A549 (cell line): ENCODE results near the gene TCERG1. TPM values are rescaled to one million over a fixed set of nuclear protein-coding genes. Genes with fewer than 3 reads are reported as not detected.
A peak's percentile ranks its signal among the peaks of the same experiment; 100 is the strongest.

ENCODE experiments used
- ATAC-seq, 2 experiments: fragments of 200-7000 bp in 1 of 2; fragments of >200 bp in 1 of 2; cut with Nextera tagmentation in 1 of 2; cut with Tn5 transposase in 1 of 2; 3 replicates each; pipeline versions ENCODE4 v1.8.0 to v1.9.1; 2018 to 2020; ENCODE audit warnings: mild to moderate bottlenecking in 1 of 2, moderate library complexity in 1 of 2
- CTCF ChIA-PET: fragments of 300-600 bp; sonication (Branson Sonifier 250); formaldehyde crosslinking; extraction: SDS; loops from one replicate; lab custom pipeline; 2021; ENCODE audit warnings: antibody characterized with exemption, inconsistent platforms; lab: Yijun Ruan, JAX
- POLR2A ChIA-PET: fragments of 350-600 bp; formaldehyde crosslinking; extraction: SDS; loops from one replicate; lab custom pipeline; 2021; ENCODE audit warnings: antibody characterized with exemption, inconsistent platforms; lab: Yijun Ruan, JAX
- DNase-seq, 2 experiments: peaks; one replicate each; pipeline versions ENCODE4 v3.0.0 to v3.0.0-alpha.2; 2011 to 2016; ENCODE audit warnings: low read depth in 1 of 2, low spot score in 1 of 2
- FAIRE-seq: peaks from 2 replicates; lab custom pipeline; 2011; peaks lifted over from hg19 to GRCh38; lab: Jason Lieb, UNC
- H3K27ac ChIP-seq, 2 experiments: fragments of >200 bp; sonication (Bioruptor Twin); formaldehyde crosslinking; 3 replicates each; pipeline ENCODE4 v1.5.1; 2016 to 2017
- H3K4me1 ChIP-seq: fragments of >200 bp; sonication (Bioruptor Twin); formaldehyde crosslinking; 3 replicates; pipeline ENCODE4 v1.6.1; 2016
- H3K4me2 ChIP-seq: fragments of >200 bp; sonication (Bioruptor Twin); formaldehyde crosslinking; 3 replicates; pipeline ENCODE4 v1.6.1; 2016
- H3K4me3 ChIP-seq: fragments of >200 bp; sonication (Bioruptor Twin); formaldehyde crosslinking; 3 replicates; pipeline ENCODE4 v1.5.1; 2016
- H3K9me3 ChIP-seq: fragments of >200 bp; sonication (Bioruptor Twin); formaldehyde crosslinking; 3 replicates; pipeline ENCODE4 v1.6.1; 2016
- CEBPB ChIP-seq, 2 experiments: fragments of >200 bp in 1 of 2; sonication (Bioruptor Twin) in 1 of 2; formaldehyde crosslinking in 1 of 2; IDR thresholded peaks; 2 replicates each; pipeline ENCODE4 v1.6.1; 2012 to 2016
- CHD2 ChIP-seq: fragments of 150-350 bp; IDR thresholded peaks from 2 replicates; pipeline ENCODE4 v1.6.1; 2014; ENCODE audit warnings: low read length; ENCODE audit not compliant: partially characterized antibody
- CTCF ChIP-seq: fragments of >200 bp; sonication (Bioruptor Twin); formaldehyde crosslinking; IDR thresholded peaks from 3 replicates; pipeline ENCODE4 v1.5.1; 2016
- FOSB ChIP-seq: fragments of 250-450 bp; sonication (Bioruptor Pico); IDR thresholded peaks from 2 replicates; pipeline ENCODE4 v1.5.0; 2020; ENCODE audit warnings: mild to moderate bottlenecking, moderate library complexity
- FOSL2 ChIP-seq, 2 experiments: fragments of 450-650 bp in 1 of 2; fragments of >200 bp in 1 of 2; sonication (Bioruptor Twin) in 1 of 2; formaldehyde crosslinking; IDR thresholded peaks; 2 replicates each; pipeline versions ENCODE4 v1.5.0 to v1.6.1; 2016 to 2020; ENCODE audit warnings: mild to moderate bottlenecking in 1 of 2, moderate library complexity in 1 of 2
- HMGXB4 ChIP-seq: fragments of 250-450 bp; sonication (Bioruptor Pico); IDR thresholded peaks from 2 replicates; pipeline ENCODE4 v1.5.0; 2021; ENCODE audit warnings: mild to moderate bottlenecking, moderate library complexity, borderline replicate concordance
- HOXB13 ChIP-seq: fragments of 250-450 bp; sonication (Bioruptor Pico); IDR thresholded peaks from 2 replicates; pipeline ENCODE4 v1.5.0; 2020; ENCODE audit warnings: low read depth, mild to moderate bottlenecking, moderate library complexity
- HOXB5 ChIP-seq: fragments of 250-450 bp; sonication (Bioruptor Pico); IDR thresholded peaks from 2 replicates; pipeline ENCODE4 v1.5.0; 2020; ENCODE audit warnings: mild to moderate bottlenecking, moderate library complexity
- KDM5A ChIP-seq: fragments of 200-600 bp; sonication (generic); IDR thresholded peaks from 2 replicates; pipeline ENCODE4 v1.6.1; 2016; ENCODE audit warnings: antibody characterized with exemption, mild to moderate bottlenecking
- MAFK ChIP-seq: fragments of 450-650 bp; IDR thresholded peaks from 2 replicates; pipeline ENCODE4 v1.6.1; 2014; ENCODE audit not compliant: partially characterized antibody
- MYC ChIP-seq: IDR thresholded peaks from 2 replicates; pipeline ENCODE4 v1.6.1; 2012; ENCODE audit warnings: mild to moderate bottlenecking, inconsistent platforms, low read length, improper control_type of control experiment, borderline replicate concordance
- NFE2L2 ChIP-seq: fragments of 150-350 bp; conservative IDR thresholded peaks from 2 replicates; pipeline ENCODE4 v1.6.1; 2014; ENCODE audit warnings: low read length
- PBX3 ChIP-seq: IDR thresholded peaks from 2 replicates; pipeline ENCODE4 v1.6.1; 2012
- POLR2AphosphoS2 ChIP-seq: conservative IDR thresholded peaks from 2 replicates; pipeline ENCODE4 v1.6.1; 2012; ENCODE audit warnings: low read length, improper control_type of control experiment, inconsistent platforms
- SMC3 ChIP-seq: fragments of >200 bp; sonication (Bioruptor Twin); formaldehyde crosslinking; IDR thresholded peaks from 3 replicates; pipeline ENCODE4 v1.6.1; 2018; ENCODE audit warnings: inconsistent platforms
- TP53 ChIP-seq: fragments of 250-450 bp; sonication (Bioruptor Pico); IDR thresholded peaks from 2 replicates; pipeline ENCODE4 v1.5.0; 2021; ENCODE audit warnings: mild to moderate bottlenecking, moderate library complexity
- WGBS: methylation state at CpG from one replicate; pipeline ENCODE4 v1.1.6; 2017; ENCODE audit errors: missing lambda C conversion rate; 5-methylcytosine and 5-hydroxymethylcytosine counted together
- polyA plus RNA-seq, 4 experiments: library from polyadenylated mRNA; depleted of rRNA in 3 of 4; stranded (reverse); fragments of >200 nt; fragmentation: RNase III in 1 of 4; extraction: RNeasy Plus Mini Kit Qiagen cat#74134 plus additional on column Dnase treatment in 1 of 4; gene quantifications; 2 replicates in 3 of 4; 3 replicates in 1 of 4; pipeline ENCODE4 v1.2.3, GENCODE V29; 2011 to 2017
- TF ChIP-seq, protein P1 (sequence below): fragments of 250-450 bp; sonication (Bioruptor Pico); IDR thresholded peaks from 2 replicates; pipeline ENCODE4 v1.5.0; 2020; ENCODE audit warnings: low read depth, mild to moderate bottlenecking, moderate library complexity
- TF ChIP-seq, protein P2 (sequence below): fragments of 450-650 bp; IDR thresholded peaks from 2 replicates; pipeline ENCODE4 v1.6.1; 2014; ENCODE audit warnings: antibody characterized with exemption

The TCERG1 gene
- polyA plus RNA-seq, 2 of the 4 experiments (the other 2 are of a cell fraction): 49.1 to 73.8 TPM

- Histone ChIP-seq H3K4me1 (peaks cover 7% of the 10 kb centered on the region; the same call in 1 of the 3 replicates), H3K27ac (no peak overlapping the region), H3K4me2 (no peak overlapping the region), H3K4me3 (no peak overlapping the region), H3K9me3 (no peaks in the 10 kb centered on the region)
- TF ChIP-seq PBX3: no peak
- no peak for TF ChIP-seq HOXB5 (CRISPR knock-in tag)
- TF ChIP-seq HMGXB4 (CRISPR knock-in tag): no peak
- TF ChIP-seq MAFK: no peak
- TF ChIP-seq CHD2: no peak
- TF ChIP-seq SMC3: no peak
- no peak for TF ChIP-seq FOSL2 (IDR thresholded peaks at IDR 0.05)
- TF ChIP-seq FOSL2 (CRISPR knock-in tag; IDR thresholded peaks at IDR 0.05): no peak
- no peak for TF ChIP-seq NFE2L2
- no peak for TF ChIP-seq KDM5A
- no peak for TF ChIP-seq CEBPB (IDR thresholded peaks at IDR 0.05)
- 61% methylated on average over 2 of the region's 2 CpGs for WGBS
- no peak for ATAC-seq
- no peak for FAIRE-seq
- ChIA-PET POLR2A (no interaction called here), CTCF (interaction anchor here (0.7 to 1.2 kb wide), 4 partner anchors 14 to 614 kb away, joined by 3 read pairs; no protein-coding TSS in a partner anchor)
- no peak for DNase-seq
Observed at GRCh38 chr5:146441896-146442295, 5.2 kb upstream of the TCERG1 start.

GRCh38 chr5:146447734-146448380, 724 bp downstream of the TCERG1 start:
- H3K4me1 ChIP-seq: peaks cover 20% of the 10 kb centered on the region
- POLR2A ChIA-PET: no interaction called here
- H3K9me3 ChIP-seq: no peaks in the 10 kb centered on the region
- CTCF ChIA-PET: interaction anchor here (0.6 to 1.4 kb wide), 3 partner anchors 20 to 1130 kb away, joined by 3 to 4 read pairs (median 4); no protein-coding TSS in a partner anchor
- peak overlapping the region; percentile 94 for H3K4me2 ChIP-seq
- TF ChIP-seq, protein P1, sequence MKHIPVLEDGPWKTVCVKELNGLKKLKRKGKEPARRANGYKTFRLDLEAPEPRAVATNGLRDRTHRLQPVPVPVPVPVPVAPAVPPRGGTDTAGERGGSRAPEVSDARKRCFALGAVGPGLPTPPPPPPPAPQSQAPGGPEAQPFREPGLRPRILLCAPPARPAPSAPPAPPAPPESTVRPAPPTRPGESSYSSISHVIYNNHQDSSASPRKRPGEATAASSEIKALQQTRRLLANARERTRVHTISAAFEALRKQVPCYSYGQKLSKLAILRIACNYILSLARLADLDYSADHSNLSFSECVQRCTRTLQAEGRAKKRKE (CRISPR knock-in tag): no peak
- TF ChIP-seq CEBPB (IDR thresholded peaks at IDR 0.05): no peak
- TF ChIP-seq, protein P2, sequence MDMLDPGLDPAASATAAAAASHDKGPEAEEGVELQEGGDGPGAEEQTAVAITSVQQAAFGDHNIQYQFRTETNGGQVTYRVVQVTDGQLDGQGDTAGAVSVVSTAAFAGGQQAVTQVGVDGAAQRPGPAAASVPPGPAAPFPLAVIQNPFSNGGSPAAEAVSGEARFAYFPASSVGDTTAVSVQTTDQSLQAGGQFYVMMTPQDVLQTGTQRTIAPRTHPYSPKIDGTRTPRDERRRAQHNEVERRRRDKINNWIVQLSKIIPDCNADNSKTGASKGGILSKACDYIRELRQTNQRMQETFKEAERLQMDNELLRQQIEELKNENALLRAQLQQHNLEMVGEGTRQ: no peak
- no peak for TF ChIP-seq SMC3
- no peak for TF ChIP-seq POLR2AphosphoS2
- TF ChIP-seq FOSB (CRISPR knock-in tag): no peak
- TF ChIP-seq TP53: no peak
- TF ChIP-seq NFE2L2: no peak
- no peak for TF ChIP-seq CTCF
- no peak for TF ChIP-seq HOXB13
- TF ChIP-seq MYC: no peak; the same call in 1 of the 2 replicates
- TF ChIP-seq, all 56 proteins: peak for 0
- FAIRE-seq: no peak
- peak; percentile 60 to 67 for ATAC-seq
- peak in 1 of 2 experiments; percentile 33 for DNase-seq
- Histone ChIP-seq H3K4me3 (peak overlapping the region; percentile 73), H3K27ac (peak overlapping the region; percentile 93 to 96)
- WGBS: under 1% methylated on average over 20 of the region's 20 CpGs
